Measurements from ENCODE around the gene AASDHPPT.

GRCh38 chr11:106086135-106086534 lies 8.7 kb downstream of the AASDHPPT start:
- TF ChIP-seq CTCF (IDR thresholded peaks at IDR 0.05) (no peak), POLR2A (IDR thresholded peaks at IDR 0.05) (no peak)

All from thyroid gland (tissue), 4 donors.